C4-2B (cell line): ENCODE results near the gene NOS1.

ENCODE experiments used
- H3K27ac ChIP-seq: fragments of 450-650 bp; 2 replicates; pipeline ENCODE4 v1.5.1; 2017
- ZFX ChIP-seq: fragments of 450-650 bp; IDR thresholded peaks from 2 replicates; pipeline ENCODE4 v1.6.1; 2017
- TF ChIP-seq, protein P1 (sequence below): fragments of 450-650 bp; conservative IDR thresholded peaks from 2 replicates; pipeline ENCODE4 v1.5.1; 2017; ENCODE audit warnings: mild to moderate bottlenecking

The NOS1 gene

DNA sequence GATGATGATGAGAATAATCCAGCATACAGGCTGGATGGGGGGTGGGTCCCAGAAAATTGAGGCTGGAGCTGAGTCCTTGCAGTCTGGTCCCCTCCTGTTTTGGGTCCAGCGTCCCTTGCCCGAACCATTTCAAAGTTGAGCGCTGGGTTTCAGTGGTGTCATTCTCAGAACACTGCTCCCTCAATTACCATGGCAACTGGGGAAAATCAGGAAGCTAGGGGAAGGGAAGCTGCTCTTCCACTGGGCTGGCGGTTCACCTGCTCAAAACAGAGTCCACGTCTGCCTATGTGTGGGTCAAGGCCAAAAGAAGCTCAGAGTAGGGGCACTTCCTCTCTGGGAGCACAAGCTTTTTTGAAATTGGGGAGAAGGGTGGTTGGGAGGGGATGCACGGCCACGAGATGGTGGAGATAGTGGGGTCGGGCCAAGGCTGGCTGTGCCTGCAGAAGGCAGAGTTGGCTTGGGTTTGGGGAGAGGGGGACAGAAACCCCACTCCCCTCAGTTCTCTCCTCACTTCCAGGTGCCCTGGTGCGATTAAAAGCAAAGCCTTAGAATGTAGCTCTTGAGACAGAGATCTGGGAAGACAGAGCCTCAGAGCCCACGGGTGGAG lies 1.7 kb upstream of the NOS1 start:
- H3K27ac ChIP-seq = no peak overlapping the region
- no peak for TF ChIP-seq ZFX
- TF ChIP-seq, protein P1, sequence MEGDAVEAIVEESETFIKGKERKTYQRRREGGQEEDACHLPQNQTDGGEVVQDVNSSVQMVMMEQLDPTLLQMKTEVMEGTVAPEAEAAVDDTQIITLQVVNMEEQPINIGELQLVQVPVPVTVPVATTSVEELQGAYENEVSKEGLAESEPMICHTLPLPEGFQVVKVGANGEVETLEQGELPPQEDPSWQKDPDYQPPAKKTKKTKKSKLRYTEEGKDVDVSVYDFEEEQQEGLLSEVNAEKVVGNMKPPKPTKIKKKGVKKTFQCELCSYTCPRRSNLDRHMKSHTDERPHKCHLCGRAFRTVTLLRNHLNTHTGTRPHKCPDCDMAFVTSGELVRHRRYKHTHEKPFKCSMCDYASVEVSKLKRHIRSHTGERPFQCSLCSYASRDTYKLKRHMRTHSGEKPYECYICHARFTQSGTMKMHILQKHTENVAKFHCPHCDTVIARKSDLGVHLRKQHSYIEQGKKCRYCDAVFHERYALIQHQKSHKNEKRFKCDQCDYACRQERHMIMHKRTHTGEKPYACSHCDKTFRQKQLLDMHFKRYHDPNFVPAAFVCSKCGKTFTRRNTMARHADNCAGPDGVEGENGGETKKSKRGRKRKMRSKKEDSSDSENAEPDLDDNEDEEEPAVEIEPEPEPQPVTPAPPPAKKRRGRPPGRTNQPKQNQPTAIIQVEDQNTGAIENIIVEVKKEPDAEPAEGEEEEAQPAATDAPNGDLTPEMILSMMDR = no peak

DNA sequence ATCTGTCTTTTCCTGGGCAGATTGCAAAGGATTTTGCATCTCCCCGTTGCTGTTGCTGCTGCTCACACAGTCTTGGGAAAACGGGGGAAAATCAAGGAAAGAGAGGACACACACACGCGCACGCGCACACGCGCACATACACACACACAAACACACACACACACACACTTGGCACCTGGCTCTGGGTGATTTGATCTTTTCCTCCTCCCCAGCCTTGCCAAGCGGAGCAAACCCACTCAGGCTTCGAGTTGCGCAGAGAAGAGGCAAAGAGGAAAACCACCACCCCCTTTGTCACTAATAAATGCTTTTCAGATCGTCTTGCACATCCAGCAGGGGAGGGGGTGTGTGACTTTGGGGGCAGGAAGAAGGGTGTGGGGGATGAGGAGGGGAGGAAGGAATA lies 965 bp upstream of the NOS1 start:
- no peak for TF ChIP-seq ZFX
- TF ChIP-seq, protein P1 = no peak
- no peak overlapping the region for H3K27ac ChIP-seq

DNA sequence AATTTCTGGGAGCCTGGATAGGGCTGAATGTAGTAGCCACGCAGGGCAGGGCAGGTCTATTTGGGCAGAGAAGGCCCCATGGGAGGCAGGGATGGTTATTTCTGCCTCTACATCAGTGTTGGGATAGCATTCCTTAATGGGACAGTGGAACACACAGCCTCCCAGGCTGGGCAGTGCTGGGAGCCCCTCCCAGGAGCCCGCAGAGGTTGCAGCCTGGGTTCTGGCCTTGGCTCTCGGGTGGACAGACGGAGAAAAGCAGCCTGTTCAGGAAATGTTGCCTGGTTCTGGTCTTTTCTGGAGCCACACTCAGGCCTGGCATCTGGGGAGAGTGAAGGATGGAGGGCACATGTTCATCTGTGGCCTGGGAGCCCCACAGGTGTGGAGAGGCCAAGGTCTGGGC lies 479 bp upstream of the NOS1 start:
- H3K27ac ChIP-seq = no peak overlapping the region
- TF ChIP-seq ZFX = no peak

DNA sequence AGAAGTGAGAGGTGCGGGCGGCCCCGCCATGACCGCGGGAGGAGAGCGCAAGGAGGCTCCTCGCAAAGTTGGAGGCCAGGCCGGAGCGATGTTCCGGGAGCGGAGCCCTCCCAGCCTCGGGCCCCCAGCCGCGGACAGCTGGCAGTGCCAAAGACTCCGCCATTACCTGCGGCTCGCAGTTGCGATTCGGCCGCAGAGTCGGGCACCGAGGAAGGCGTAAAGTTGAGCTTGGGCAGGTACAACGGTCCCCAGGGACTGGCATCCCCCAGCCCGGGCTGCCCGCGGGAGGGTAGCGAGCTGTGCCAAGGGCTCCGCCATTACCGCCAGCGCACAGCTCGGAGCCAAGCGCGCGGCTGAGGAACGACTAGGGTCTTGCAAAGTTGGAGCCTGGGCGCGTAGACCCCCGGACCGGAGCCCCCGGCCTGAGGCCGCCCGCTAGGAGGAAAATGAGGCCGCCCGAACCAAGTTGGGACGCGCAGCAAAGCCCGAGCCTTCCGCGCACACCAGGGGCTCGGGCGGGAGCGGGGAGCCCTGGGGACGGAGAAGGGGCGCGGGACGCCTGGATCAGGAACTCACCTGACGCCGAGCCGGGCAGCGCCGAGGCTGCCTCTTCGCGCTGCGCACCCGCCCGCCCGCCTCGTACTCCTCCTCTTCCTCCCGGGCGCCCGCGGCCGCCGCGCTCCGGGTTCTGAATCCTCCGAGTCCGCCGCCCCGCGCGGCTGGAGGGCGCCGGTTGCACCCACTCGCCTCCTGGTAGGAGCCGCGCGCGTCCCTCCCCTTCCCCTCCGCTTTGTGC lies 677 bp downstream of the NOS1 start:
- H3K27ac ChIP-seq = no peak overlapping the region
- TF ChIP-seq ZFX = no peak
- TF ChIP-seq, protein P1 = no peak

DNA sequence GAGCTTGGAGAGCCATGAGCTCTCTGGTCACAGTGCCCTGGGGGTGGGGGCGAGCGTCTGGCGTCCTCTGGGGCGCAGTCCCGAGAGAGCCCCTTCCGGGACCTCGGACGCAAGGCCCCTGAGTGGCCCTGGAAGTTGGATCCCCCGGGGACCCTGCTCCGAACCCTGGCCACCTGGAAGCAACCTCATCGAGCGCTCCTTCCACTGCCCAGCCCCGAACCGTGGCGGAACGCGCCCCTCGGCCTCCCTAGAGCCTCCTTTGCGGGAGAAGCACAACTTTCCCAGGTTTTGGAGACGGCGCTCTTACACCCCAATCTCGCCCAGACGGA lies 1.2 kb downstream of the NOS1 start:
- TF ChIP-seq, protein P1 = no peak
- TF ChIP-seq ZFX = no peak
- no peak overlapping the region for H3K27ac ChIP-seq

DNA sequence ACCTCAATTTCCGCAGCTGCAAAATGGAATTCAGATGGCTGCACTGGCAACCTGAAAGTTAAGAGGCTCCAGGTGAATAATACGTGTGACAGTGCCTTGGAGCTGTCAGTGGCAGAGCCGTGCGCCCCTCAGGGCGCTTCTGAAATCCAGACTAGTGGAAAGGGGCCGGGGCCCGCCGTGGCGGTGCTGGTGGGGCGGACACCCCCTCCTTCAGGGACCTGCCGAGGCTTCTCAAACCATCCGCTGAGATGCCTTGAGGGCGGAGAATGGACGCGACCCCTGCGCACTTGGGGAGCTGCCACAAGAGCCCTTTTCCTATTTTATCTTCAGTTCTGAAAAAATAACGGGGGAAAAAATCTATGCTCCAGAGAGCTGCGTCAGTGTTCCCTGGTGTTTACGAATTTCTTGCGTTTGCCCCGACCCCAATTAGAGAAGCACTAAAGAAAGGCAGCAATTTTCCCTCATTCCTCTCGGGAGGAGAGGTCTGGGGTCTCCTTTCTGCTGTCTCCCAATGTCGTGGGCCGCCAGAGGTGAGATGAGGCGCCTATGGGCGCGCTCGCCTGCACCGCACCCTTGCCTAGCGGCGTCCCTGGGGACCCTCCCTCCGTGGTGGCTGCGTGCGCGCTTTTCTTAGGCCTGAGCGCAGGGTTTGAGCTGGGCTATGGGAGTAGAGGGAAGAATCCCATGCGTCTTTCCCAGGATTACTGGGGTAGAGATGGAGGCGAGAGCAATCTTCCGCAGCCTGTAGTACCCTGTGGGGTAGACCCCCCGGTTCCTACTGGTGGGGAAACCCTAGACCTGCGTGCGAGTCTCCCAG lies 2.2 kb downstream of the NOS1 start:
- no peak overlapping the region for H3K27ac ChIP-seq
- TF ChIP-seq, protein P1 = no peak
- TF ChIP-seq ZFX = no peak

DNA sequence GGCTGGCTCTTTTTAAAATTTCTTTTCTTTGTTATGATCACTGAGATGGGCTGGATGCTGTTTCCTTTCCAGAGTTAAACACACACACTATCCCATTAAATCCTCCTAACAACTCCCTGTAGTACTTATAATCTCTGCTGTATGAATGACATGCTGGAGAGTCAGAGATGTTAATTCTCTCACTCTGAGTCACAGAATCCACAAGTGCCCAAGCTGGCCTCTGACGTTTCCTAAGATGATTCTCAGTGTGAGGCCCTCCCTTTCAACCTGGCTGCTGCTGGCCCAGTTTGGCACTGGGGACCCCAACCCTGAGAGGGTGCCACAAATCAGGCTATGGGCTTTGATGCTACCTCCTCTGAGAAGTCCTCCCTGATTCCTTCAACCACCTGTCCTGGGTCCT lies 5.4 kb downstream of the NOS1 start:
- H3K27ac ChIP-seq = no peak overlapping the region
- no peak for TF ChIP-seq ZFX
- TF ChIP-seq, protein P1 = no peak
